ENCODE data around the gene PLS1. TPM values are rescaled to one million over a fixed set of nuclear protein-coding genes. Genes with fewer than 3 reads are reported as not detected.
"Not testable (repeated sequence)": the region's sequence is repeated elsewhere in the genome, so short reads cannot be mapped to it uniquely, and the experiment has no call there.

Gene PLS1
- total RNA-seq, 1 experiment from 2014 or later: 9.5 TPM

- DNase-seq (ENCODE audit: low spot score): peak; percentile 56
Observed at GRCh38 chr3:142595581-142595950, 627 bp upstream of the PLS1 start.

- no peak for DNase-seq (ENCODE audit: low spot score)
Observed at GRCh38 chr3:142596726-142597088, 514 bp downstream of the PLS1 start.

GRCh38 chr3:142597906-142598305, 1.7 kb downstream of the PLS1 start:
- DNase-seq (ENCODE audit: low spot score): no peak

GRCh38 chr3:142601713-142602112, 5.5 kb downstream of the PLS1 start:
- DNase-seq (ENCODE audit: low spot score): no peak

GRCh38 chr3:142602619-142603385, 6.6 kb downstream of the PLS1 start:
- no peak for DNase-seq (ENCODE audit: low spot score)

GRCh38 chr3:142603386-142603705, 7.2 kb downstream of the PLS1 start:
- DNase-seq (ENCODE audit: low spot score): not testable (repeated sequence)

GRCh38 chr3:142604940-142605339, 8.7 kb downstream of the PLS1 start:
- DNase-seq (ENCODE audit: low spot score): no peak

GRCh38 chr3:142608631-142609030, 12.4 kb downstream of the PLS1 start:
- no peak for DNase-seq (ENCODE audit: low spot score)

GRCh38 chr3:142609136-142609535, 12.9 kb downstream of the PLS1 start:
- DNase-seq (ENCODE audit: low spot score): no peak

GRCh38 chr3:142611206-142611605, 15.0 kb downstream of the PLS1 start:
- DNase-seq (ENCODE audit: low spot score): no peak

- DNase-seq (ENCODE audit: low spot score): no peak
Observed at GRCh38 chr3:142613491-142613890, 17.3 kb downstream of the PLS1 start.

- no peak for DNase-seq (ENCODE audit: low spot score)
Observed at GRCh38 chr3:142614059-142614626, 17.9 kb downstream of the PLS1 start.

- no peak for DNase-seq (ENCODE audit: low spot score)
Observed at GRCh38 chr3:142615171-142615570, 19.0 kb downstream of the PLS1 start.

- no peak for DNase-seq (ENCODE audit: low spot score)
Observed at GRCh38 chr3:142618917-142619461, 22.8 kb downstream of the PLS1 start.

- DNase-seq (ENCODE audit: low spot score): no peak
Observed at GRCh38 chr3:142622405-142622804, 26.2 kb downstream of the PLS1 start.

- no peak for DNase-seq (ENCODE audit: low spot score)
Observed at GRCh38 chr3:142623194-142623593, 27.0 kb downstream of the PLS1 start.

GRCh38 chr3:142624341-142625152, 28.4 kb downstream of the PLS1 start:
- DNase-seq (ENCODE audit: low spot score): no peak

- DNase-seq (ENCODE audit: low spot score): no peak
Observed at GRCh38 chr3:142625153-142625440, 28.9 kb downstream of the PLS1 start.

GRCh38 chr3:142626971-142627370, 30.8 kb downstream of the PLS1 start:
- DNase-seq (ENCODE audit: low spot score): no peak

- no peak for DNase-seq (ENCODE audit: low spot score)
Observed at GRCh38 chr3:142628801-142629200, 32.6 kb downstream of the PLS1 start.

- DNase-seq (ENCODE audit: low spot score): no peak
Observed at GRCh38 chr3:142633073-142633472, 36.9 kb downstream of the PLS1 start.

- DNase-seq (ENCODE audit: low spot score): no peak
Observed at GRCh38 chr3:142636050-142636449, 39.9 kb downstream of the PLS1 start.

GRCh38 chr3:142636664-142637063, 40.5 kb downstream of the PLS1 start:
- no peak for DNase-seq (ENCODE audit: low spot score)
